OCI-LY1 (cell line): ENCODE data around the gene SFN.

Experiments used
- H2AFZ ChIP-seq: fragments of 200-600 bp; sonication (generic), shearing (Covaris generic); 2 replicates; pipeline ENCODE4 v1.6.0; 2014; ENCODE audit warnings: antibody characterized with exemption, mild to moderate bottlenecking, low read length
- H3F3A ChIP-seq: fragments of 200-600 bp; sonication (generic), shearing (Covaris generic); 2 replicates; pipeline ENCODE4 v1.6.0; 2014; ENCODE audit warnings: mild to moderate bottlenecking, antibody characterized with exemption, low read length, moderate library complexity; ENCODE audit not compliant: insufficient read depth
- H3K27ac ChIP-seq: fragments of 200-600 bp; sonication (generic); 2 replicates; pipeline ENCODE4 v1.5.1; 2014; ENCODE audit warnings: low read length, mixed run types, mild to moderate bottlenecking, low read depth; ENCODE audit not compliant: poor library complexity, severe bottlenecking
- H3K27me3 ChIP-seq: fragments of 200-600 bp; sonication (generic); 2 replicates; pipeline ENCODE4 v1.6.0; 2014; ENCODE audit warnings: antibody characterized with exemption, mild to moderate bottlenecking, low read length, moderate library complexity; ENCODE audit not compliant: insufficient read depth
- H3K36me3 ChIP-seq: fragments of 200-600 bp; sonication (generic); 2 replicates; pipeline ENCODE4 v1.6.1; 2014; ENCODE audit warnings: mild to moderate bottlenecking, antibody characterized with exemption, low read length, moderate library complexity, mixed read lengths; ENCODE audit not compliant: insufficient read depth
- H3K4me1 ChIP-seq: fragments of 200-600 bp; sonication (generic); 2 replicates; pipeline ENCODE4 v1.5.1; 2014; ENCODE audit warnings: mild to moderate bottlenecking, low read length, moderate library complexity; ENCODE audit not compliant: insufficient read depth, severe bottlenecking
- H3K4me2 ChIP-seq: fragments of 200-600 bp; sonication (generic), shearing (Covaris generic); 2 replicates; pipeline ENCODE4 v1.6.1; 2014; ENCODE audit warnings: low read length
- H3K4me3 ChIP-seq: fragments of 200-600 bp; sonication (generic); 2 replicates; pipeline ENCODE4 v1.5.1; 2014; ENCODE audit warnings: low read length, low read depth, mild to moderate bottlenecking, mixed read lengths; ENCODE audit not compliant: poor library complexity, severe bottlenecking
- H3K79me2 ChIP-seq: fragments of 200-600 bp; shearing (Covaris generic); 2 replicates; pipeline ENCODE4 v1.6.1; 2016; ENCODE audit warnings: mixed run types, low read length, mixed read lengths; ENCODE audit not compliant: insufficient read depth
- H3K9ac ChIP-seq: fragments of 200-600 bp; sonication (generic), shearing (Covaris generic); 2 replicates; pipeline ENCODE4 v1.6.1; 2014; ENCODE audit warnings: mild to moderate bottlenecking, low read length, mixed read lengths
- H3K9me2 ChIP-seq: fragments of 200-600 bp; sonication (generic), shearing (Covaris generic); 2 replicates; pipeline ENCODE4 v1.6.1; 2014; ENCODE audit warnings: low read depth, mild to moderate bottlenecking, low read length, mixed read lengths
- H3K9me3 ChIP-seq: fragments of 200-600 bp; shearing (Covaris generic); 2 replicates; pipeline ENCODE4 v1.6.1; 2014; ENCODE audit warnings: low read length, mixed read lengths
- H4K20me1 ChIP-seq: fragments of 200-600 bp; sonication (generic), shearing (Covaris generic); 2 replicates; pipeline ENCODE4 v1.6.0; 2016; ENCODE audit warnings: mild to moderate bottlenecking, low read length; ENCODE audit not compliant: insufficient read depth
- EZH2 ChIP-seq: fragments of 200-600 bp; sonication (generic), shearing (Covaris generic); IDR thresholded peaks from 2 replicates; pipeline ENCODE4 v1.8.0; 2017; ENCODE audit warnings: borderline replicate concordance, mixed run types, mild to moderate bottlenecking, antibody characterized with exemption, low read length, moderate library complexity, mixed read lengths
- TF ChIP-seq, protein P1 (sequence below): fragments of 200-600 bp; sonication (generic), shearing (Covaris generic); IDR thresholded peaks from 2 replicates; pipeline ENCODE4 v1.5.1; 2017; ENCODE audit warnings: mild to moderate bottlenecking, antibody characterized with exemption, low read length, moderate library complexity, mixed read lengths

Gene SFN

DNA sequence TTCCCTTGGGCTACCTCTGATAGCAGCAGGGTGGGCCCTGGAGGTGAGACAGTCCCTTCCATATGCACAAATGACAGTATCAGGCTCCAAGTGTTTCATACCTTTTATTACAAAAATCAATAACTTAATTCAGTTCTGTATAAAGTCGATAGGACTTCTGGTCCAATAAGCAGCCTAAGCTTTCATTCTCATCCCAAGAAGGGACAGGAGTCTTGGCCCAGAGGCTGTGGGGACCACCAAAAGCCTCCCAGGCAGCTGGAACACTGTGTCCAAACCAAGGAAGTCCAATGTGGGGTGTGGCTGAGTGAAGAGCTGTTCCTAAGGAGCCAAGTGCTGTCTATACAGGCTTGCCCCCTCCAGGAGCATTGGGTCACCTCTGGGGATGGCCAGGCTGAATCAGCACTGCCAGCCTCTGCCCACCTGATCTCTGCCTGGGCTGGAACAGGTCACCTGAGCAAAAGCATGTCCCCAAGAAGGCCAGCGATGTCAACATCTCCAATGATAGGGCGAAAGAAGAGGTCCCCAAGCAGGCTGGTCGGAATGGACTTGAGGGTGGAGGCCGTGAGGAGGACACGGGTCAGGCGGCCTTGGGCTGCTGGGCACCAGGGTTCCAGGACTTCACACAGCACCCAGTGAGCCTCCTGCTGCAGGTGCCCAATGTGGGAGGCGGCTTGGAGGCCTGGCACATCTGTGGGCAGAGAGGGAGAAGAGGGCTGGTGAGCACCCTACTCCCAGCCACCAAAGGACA, 48.6 kb downstream of the SFN start:
- H3F3A ChIP-seq, result no peaks in the 10 kb centered on the region
- no peaks in the 10 kb centered on the region for H3K27me3 ChIP-seq
- H2AFZ ChIP-seq, result no peak overlapping the region
- TF ChIP-seq EZH2, result no peak
- TF ChIP-seq, protein P1, sequence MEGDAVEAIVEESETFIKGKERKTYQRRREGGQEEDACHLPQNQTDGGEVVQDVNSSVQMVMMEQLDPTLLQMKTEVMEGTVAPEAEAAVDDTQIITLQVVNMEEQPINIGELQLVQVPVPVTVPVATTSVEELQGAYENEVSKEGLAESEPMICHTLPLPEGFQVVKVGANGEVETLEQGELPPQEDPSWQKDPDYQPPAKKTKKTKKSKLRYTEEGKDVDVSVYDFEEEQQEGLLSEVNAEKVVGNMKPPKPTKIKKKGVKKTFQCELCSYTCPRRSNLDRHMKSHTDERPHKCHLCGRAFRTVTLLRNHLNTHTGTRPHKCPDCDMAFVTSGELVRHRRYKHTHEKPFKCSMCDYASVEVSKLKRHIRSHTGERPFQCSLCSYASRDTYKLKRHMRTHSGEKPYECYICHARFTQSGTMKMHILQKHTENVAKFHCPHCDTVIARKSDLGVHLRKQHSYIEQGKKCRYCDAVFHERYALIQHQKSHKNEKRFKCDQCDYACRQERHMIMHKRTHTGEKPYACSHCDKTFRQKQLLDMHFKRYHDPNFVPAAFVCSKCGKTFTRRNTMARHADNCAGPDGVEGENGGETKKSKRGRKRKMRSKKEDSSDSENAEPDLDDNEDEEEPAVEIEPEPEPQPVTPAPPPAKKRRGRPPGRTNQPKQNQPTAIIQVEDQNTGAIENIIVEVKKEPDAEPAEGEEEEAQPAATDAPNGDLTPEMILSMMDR, result no peak
- no peak overlapping the region for H3K4me3 ChIP-seq
- H3K9me3 ChIP-seq, result no peaks in the 10 kb centered on the region
- H3K27ac ChIP-seq, result no peak overlapping the region
- H3K79me2 ChIP-seq, result no peaks in the 10 kb centered on the region
- no peaks in the 10 kb centered on the region for H4K20me1 ChIP-seq
- no peaks in the 10 kb centered on the region for H3K9me2 ChIP-seq
- H3K4me2 ChIP-seq, result no peak overlapping the region
- no peaks in the 10 kb centered on the region for H3K36me3 ChIP-seq
- H3K9ac ChIP-seq, result no peak overlapping the region
- H3K4me1 ChIP-seq, result no peaks in the 10 kb centered on the region

GRCh38 chr1:26912147-26912490, 49.2 kb downstream of the SFN start:
- no peaks in the 10 kb centered on the region for H3K27me3 ChIP-seq
- H3K4me2 ChIP-seq, result no peak overlapping the region
- H4K20me1 ChIP-seq, result no peaks in the 10 kb centered on the region
- no peak overlapping the region for H2AFZ ChIP-seq
- H3K9me3 ChIP-seq, result no peaks in the 10 kb centered on the region
- H3F3A ChIP-seq, result no peaks in the 10 kb centered on the region
- H3K4me3 ChIP-seq, result no peak overlapping the region
- H3K36me3 ChIP-seq, result no peaks in the 10 kb centered on the region
- H3K27ac ChIP-seq, result no peak overlapping the region
- no peaks in the 10 kb centered on the region for H3K79me2 ChIP-seq
- no peak overlapping the region for H3K9ac ChIP-seq
- H3K4me1 ChIP-seq, result no peaks in the 10 kb centered on the region
- TF ChIP-seq, protein P1, result no peak
- TF ChIP-seq EZH2, result no peak
- no peaks in the 10 kb centered on the region for H3K9me2 ChIP-seq

GRCh38 chr1:26913389-26913753, 50.4 kb downstream of the SFN start:
- Histone ChIP-seq H3K9me3 (no peaks in the 10 kb centered on the region), H3K27me3 (no peaks in the 10 kb centered on the region), H3K4me3 (no peak overlapping the region), H3K9me2 (no peaks in the 10 kb centered on the region), H3K36me3 (no peaks in the 10 kb centered on the region), H3K9ac (no peak overlapping the region), H3K4me2 (no peak overlapping the region), H3K79me2 (no peaks in the 10 kb centered on the region), H2AFZ (no peak overlapping the region), H3K4me1 (no peaks in the 10 kb centered on the region), H3K27ac (no peak overlapping the region), H4K20me1 (no peaks in the 10 kb centered on the region), H3F3A (no peaks in the 10 kb centered on the region)
- TF ChIP-seq, protein P1, result no peak
- TF ChIP-seq EZH2, result no peak
